Right renal cortex interstitium (tissue), 3 donors: ENCODE data around the gene SLC4A7. TPM values are rescaled to one million over a fixed set of nuclear protein-coding genes. Genes with fewer than 3 reads are reported as not detected.

Experiments used
- DNase-seq, 3 donors: peaks; one replicate each; pipeline ENCODE4 v3.0.0-alpha.2; 2013; ENCODE audit warnings: low read depth in 3 of 3, low spot score in 2 of 3
- polyA plus RNA-seq, 3 donors: library from polyadenylated mRNA; unstranded; fragments of 120-200 nt; gene quantifications; one replicate each; pipeline ENCODE4 v1.2.1, GENCODE V29; 2013; ENCODE audit not compliant: insufficient read length in 3 of 3

SLC4A7 gene
- polyA plus RNA-seq, 3 donors, result 21.6 to 25.2 (median 24.9) TPM

DNA sequence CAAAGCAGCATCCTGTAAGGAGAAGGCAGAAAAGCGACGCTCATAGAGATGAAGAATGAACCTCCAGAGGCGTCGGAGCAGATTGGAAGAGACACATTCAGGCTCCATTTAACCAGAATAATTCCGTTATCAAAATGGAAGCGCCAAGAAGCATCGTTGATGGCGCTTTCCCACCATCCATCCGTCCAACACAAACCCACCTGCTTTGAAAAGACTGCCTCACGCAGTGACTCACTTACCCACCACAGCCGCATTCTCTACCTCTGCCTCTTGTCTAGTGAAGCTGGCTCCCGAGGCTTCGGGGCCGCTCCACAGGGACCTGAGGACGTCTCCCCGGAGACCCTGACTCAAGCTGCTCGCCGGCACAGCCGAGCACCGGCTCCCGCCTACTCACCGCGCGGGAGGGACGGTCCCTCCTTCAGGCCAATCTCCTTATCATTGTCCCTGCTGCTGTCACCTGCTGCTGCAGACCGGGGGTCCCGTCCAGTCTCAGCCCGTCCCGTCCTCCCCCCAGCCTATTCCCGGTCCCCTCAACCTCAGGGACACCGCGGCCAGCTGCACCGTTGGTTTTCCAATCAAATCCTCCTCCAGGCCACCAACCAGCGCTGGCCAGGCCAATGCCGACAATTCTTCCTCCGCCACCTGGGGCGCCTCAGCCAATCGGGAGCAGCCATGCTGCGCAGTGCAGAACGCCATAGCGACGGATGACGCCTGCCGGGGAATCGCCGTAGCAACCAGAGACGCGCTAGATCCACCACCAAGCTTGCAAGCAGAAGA, 115.2 kb downstream of the SLC4A7 start, which contains the start of gene NEK10:
Gene NEK10, minus strand, starts transcription at position 553 of the 777 bp plus-strand sequence. CDS start 16,501 bp downstream, outside the sequence.
- DNase-seq, result peak; percentile 72 to 89 (median 79)

- no peak for DNase-seq
These were observed 118.1 kb downstream of the SLC4A7 start for GRCh38 chr3:27366062-27366591.

GRCh38 chr3:27360113-27361078, 123.8 kb downstream of the SLC4A7 start:
- DNase-seq, result peak in 1 of 3 donors; percentile 24

GRCh38 chr3:27358372-27358771, 125.8 kb downstream of the SLC4A7 start:
- no peak for DNase-seq

GRCh38 chr3:27357665-27358258, 126.4 kb downstream of the SLC4A7 start:
- no peak for DNase-seq

- no peak for DNase-seq
These were observed 127.2 kb downstream of the SLC4A7 start for GRCh38 chr3:27356976-27357375.

- no peak for DNase-seq
These were observed 129.5 kb downstream of the SLC4A7 start for GRCh38 chr3:27354588-27355203.

DNA sequence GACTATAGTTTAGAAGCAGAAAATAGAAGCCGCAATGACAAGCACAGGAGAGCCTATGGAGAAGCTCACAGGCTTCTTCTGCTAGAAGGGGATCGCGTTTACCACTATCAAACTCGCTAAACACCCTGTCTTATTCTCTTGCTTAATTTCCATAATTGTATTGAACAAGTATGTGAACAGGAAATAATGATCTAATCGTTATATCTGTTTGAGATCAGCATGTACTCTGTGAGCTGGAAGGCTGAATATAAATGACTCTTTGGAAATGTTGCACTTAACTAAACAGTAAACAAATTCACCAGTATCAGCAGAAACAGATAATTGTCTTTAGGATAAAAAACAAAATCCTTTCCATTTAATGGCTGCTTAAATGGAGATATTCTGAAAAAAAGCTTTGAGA, 130.0 kb downstream of the SLC4A7 start:
- no peak for DNase-seq

DNA sequence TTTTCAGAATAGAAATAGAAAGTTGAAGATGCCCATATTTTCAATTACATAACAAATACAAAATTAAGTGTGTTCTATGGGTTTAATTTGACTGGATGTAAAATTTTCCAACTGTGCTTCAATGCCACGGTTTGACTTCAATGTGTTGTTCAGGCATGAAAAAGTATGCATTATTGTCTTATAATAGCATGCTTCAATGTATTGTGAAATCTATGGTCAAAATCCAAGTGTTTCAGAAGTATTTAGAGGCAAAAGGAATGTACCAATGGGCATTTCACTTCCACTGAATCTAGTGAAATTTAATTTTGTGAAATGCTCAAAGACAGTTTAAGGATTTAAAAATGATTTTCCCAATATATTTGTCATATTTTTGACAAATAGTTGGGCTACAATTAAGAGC, 131.0 kb downstream of the SLC4A7 start:
- no peak for DNase-seq

DNA sequence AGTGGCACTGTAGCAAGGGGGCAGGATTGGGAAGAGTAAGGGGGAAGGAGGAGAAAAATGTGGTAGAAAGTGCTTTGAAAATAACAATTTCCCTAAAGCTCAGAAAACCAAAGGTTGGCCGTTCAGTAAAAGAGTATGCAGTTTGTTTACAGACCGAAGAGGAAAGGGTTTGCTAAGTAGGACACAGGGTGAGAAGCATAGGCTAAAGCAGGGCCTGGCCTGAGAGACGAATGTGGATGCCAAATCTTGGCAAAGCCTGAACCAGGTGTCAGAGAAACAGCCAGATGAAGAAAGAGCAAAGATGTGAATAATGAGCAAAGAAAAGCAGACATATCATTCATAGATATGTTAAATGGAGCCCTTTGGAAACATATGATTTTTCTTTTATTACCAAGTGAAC, 132.1 kb downstream of the SLC4A7 start:
- DNase-seq, result no peak

DNA sequence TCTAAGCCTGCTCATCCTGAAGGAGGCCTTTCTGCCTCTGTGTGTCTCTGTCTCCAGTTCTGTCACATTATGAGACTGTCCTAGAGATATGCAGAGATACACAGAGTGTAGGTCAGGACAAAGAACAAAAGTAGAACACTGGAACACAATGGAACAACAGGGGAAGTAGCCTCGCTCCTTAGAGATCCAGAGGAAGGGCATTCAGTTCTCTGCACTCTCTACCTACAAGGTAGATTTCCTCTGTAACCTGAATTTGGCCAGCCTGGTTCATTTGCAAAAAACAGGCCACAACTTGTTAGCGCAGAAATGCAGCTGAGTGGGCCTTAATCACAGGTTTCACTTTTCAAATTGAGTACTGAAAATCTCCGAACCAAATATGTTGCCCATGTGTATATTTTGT, 134.4 kb downstream of the SLC4A7 start:
- no peak for DNase-seq

GRCh38 chr3:27345959-27346865, 138.0 kb downstream of the SLC4A7 start:
- no peak for DNase-seq

- DNase-seq, result no peak
These were observed 138.7 kb downstream of the SLC4A7 start for GRCh38 chr3:27345493-27345892.

DNA sequence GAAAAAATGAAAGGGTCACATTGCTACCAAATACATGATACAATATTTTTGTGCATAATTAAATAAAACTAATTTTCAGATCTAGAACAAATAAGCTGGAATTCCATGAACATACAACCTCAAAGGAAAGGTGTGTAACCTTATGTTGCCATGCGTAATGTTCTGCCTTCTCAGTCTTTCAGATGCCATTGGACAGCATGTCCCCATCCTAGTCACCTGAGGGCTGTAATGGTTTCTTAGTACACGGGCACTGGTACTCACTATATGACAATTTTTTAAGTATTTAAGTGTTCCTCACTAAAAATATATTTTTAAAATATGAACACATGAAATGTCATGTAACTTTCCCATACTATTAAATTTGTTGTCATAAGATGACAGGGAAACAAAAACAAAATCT, 139.1 kb downstream of the SLC4A7 start:
- DNase-seq, result no peak

DNA sequence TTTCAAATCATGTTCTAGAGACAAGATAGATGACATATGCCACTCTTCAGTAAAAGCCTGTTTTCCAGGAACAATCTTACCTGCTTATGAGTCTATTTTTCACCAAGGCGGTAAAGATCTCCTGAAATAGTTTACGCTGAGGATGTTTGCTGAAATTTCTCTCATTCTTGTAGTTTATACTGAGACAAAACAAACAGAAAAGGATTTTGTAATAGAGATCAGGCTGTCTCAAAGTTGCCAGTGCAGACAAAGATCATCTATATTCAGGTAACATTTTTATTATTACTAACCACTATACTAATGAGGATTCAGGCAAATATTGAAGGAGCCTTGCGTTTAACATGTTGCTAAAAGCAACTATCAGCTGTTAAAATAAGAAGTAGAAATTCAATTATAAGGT, 140.0 kb downstream of the SLC4A7 start:
- DNase-seq, result no peak

- DNase-seq, result no peak
These were observed 141.9 kb downstream of the SLC4A7 start for GRCh38 chr3:27342267-27342666.

DNA sequence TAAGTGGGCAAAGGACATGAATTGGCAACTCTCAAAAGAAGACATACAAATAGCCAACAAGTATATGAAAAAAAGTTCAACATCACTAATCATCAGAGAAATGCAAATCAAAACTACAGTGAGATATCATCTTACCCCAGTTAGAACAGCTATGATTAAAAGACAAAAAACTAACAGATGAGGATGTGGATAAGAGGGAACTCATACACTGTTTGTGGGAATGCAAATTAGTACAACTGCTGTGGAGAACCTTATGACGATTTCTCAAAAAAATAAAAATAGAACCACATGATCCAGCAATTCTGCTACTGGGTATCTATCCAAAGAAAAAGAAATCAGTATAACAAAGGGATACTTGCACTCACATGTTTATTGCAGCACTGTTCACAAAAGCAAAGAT, 143.7 kb downstream of the SLC4A7 start:
- DNase-seq, result no peak

GRCh38 chr3:27335571-27335970, 148.6 kb downstream of the SLC4A7 start:
- DNase-seq, result no peak

- no peak for DNase-seq
These were observed 150.3 kb downstream of the SLC4A7 start for GRCh38 chr3:27333843-27334242.
